CD4-positive, alpha-beta T cell treated with Interleukin-4 for 1 hour (primary cell): ENCODE results near the gene BICRAL.
"Not testable (repeated sequence)": the region's sequence is repeated elsewhere in the genome, so short reads cannot be mapped to it uniquely, and the experiment has no call there.

ENCODE experiments used
- DNase-seq, 2 donors: peaks; one replicate each; pipeline ENCODE4 v3.0.0-alpha.2; 2020 to 2022

The BICRAL gene, protein sequence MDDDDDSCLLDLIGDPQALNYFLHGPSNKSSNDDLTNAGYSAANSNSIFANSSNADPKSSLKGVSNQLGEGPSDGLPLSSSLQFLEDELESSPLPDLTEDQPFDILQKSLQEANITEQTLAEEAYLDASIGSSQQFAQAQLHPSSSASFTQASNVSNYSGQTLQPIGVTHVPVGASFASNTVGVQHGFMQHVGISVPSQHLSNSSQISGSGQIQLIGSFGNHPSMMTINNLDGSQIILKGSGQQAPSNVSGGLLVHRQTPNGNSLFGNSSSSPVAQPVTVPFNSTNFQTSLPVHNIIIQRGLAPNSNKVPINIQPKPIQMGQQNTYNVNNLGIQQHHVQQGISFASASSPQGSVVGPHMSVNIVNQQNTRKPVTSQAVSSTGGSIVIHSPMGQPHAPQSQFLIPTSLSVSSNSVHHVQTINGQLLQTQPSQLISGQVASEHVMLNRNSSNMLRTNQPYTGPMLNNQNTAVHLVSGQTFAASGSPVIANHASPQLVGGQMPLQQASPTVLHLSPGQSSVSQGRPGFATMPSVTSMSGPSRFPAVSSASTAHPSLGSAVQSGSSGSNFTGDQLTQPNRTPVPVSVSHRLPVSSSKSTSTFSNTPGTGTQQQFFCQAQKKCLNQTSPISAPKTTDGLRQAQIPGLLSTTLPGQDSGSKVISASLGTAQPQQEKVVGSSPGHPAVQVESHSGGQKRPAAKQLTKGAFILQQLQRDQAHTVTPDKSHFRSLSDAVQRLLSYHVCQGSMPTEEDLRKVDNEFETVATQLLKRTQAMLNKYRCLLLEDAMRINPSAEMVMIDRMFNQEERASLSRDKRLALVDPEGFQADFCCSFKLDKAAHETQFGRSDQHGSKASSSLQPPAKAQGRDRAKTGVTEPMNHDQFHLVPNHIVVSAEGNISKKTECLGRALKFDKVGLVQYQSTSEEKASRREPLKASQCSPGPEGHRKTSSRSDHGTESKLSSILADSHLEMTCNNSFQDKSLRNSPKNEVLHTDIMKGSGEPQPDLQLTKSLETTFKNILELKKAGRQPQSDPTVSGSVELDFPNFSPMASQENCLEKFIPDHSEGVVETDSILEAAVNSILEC

DNA sequence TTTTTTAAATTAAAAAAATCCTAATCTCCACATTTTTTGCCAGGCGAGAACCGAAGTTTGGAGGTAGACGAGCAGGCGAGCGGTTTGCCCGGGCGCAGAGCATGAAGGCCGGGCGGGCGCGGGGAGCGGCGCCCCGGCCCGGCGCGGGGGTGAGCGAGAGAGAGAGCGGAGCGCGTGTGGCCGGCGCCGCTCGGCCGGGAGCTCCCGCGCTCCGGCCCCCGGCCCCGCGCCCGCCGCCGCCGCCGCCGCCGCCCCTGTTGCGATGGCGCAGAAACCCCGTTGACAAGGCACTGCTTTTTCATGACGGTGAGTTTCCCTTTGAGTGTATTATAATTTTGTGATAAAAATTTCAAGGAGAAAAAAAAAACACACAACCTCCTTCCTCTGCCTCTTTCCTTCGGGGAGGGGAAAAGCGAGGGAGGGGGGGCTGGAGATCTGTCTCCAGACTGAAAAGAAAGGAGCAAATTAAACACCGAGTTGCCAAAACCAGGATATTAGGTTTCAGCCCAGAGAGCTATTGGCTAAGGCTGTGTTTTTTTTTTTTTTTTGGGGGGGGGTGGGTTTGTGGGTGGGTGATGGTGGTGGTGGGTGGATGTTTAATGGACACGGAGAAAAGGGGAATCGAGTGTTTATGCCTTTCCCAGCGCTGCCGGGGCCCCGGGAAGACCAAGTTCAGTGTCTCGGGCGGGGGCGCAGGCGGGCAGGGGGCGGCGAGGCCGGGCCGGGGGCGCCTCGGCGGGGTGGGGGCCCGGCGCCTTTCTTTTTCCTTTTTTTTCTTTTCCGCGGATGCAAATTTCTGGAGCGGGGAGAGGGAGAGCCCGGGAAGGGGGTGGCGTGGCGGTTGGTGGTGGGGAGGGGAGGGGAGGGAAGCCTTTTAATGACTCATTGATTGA, at the start of gene BICRAL:
Gene BICRAL, plus strand, starts transcription at position 257 of the 893 bp plus-strand sequence. CDS start 39,971 bp downstream, outside the sequence.
- DNase-seq, result peak; percentile 76 to 84

DNA sequence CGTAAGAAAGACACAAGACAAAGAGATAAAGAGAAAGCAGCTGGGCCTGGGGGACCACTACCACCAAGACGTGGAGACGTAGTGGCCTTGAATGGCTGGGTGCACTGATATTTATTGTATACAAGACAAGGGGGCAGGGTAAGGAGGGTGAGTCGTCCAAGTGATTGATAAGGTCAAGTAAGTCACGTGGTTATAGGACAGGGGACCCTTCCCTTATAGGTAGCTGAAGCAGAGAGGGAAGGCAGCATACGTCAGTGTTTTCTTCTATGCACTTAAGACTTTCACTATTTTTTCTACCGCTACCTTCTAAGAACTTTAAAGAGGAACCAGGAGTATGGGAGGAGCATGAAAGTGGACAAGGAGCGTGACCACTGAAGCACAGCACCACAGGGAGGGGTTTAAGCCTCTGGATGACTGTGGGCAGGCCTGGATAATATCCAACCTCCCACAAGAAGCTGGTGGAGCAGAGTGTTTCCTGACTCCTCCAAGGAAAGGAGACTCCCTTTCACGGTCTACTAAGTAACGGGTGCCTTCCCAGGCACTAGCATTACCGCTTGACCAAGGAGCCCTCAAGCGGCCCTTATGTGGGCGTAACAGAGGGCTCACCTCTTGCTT, 47.9 kb upstream of the BICRAL start:
- DNase-seq, result not testable (repeated sequence)

DNA sequence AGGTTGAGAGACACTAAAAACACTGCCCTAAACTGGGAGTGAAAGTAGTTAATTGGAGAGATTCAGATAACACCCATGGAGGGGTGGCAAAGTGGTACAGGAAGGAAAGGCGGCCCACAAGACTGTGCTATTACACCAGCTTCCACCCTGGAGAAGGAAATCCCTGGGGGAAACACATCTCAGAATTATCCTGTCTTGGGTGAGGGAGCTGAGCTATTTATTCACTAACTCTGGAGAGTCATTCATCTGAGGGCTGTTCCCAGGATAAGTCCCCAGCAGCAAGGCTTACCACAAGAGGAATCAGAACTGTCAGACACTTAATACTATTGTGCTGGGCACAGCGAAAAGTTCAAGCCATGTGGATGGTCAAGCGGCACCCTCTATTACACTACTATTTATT, 45.9 kb upstream of the BICRAL start:
- DNase-seq, result no peak

DNA sequence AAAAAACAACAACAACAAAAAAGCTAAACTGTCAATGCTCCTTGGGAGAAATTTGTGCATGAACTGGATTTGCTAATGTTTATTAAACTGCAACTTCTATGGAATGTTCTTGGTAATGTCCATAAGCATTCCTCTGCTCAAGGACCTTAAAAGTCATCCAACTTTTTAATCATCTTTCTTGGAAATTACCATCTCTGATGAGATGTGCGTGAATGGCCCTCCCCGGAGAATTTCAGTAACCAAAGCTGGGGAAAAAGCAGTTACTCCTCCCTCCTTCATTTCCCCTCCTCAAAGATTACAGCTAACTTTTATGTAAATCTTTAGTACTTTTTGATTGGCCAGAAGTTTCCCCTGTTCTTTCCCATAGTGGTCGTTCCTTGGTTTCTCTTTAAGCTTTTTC, 41.1 kb upstream of the BICRAL start:
- no peak for DNase-seq

DNA sequence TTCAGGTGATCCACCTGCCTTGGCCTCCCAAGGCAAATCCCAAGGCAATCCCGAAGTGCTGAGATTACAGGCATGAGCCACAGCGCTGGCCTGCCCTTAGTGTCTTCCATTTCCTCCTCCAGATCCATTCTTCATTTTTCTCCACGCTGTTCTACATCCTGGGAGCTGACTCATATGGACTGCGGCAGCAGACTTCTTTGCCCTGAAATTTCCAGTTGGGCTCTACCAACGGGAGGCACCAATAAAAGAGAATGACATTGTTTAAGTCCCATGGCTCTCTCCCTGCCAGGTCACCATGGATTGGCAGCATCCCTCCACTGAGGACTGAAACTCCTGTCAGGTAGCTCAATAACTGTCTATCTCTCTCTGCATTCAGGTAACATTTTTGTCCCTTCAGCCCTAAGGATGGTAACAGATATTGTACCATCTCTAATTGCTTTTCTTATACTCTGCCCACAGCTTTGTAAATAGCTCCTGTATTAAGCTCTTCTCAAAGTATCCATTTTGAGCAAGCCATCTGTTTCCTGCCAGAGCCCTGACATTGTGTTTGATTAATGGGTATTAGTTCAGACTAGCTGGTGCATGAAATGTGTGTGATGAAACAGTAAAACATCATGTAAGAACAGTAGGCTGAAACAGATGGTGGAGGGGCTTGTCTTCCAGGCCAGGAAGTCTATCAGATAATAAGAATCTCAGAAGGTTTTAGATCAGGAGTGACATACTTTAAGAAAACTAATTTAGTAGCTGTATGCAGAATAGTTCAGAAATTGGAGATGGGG, 39.5 kb upstream of the BICRAL start:
- no peak for DNase-seq

DNA sequence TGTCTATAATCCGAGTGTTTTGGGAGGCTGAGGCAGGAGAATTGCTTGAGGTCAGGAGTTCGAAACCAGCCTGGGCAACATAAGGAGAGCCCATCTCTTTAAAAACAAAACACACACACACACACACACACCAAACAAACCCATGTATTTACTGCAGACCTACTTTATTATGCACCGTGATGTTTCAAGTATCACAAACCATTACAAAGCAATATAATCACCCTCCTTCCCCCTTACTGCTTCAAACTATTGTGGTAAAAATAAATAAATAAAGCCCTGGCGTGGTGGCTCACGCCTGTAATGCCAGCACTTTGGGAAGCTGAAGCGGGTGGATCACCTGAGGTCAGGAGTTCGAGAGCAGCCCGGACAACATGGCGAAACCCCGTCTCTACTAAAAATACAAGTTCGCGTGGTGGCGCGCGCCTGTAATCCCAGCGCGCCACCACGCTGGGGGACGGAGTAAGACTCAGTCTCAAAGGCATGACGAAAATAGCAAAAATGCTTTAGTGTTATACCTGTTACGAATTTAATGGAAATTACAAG, 37.4 kb upstream of the BICRAL start:
- no peak for DNase-seq

DNA sequence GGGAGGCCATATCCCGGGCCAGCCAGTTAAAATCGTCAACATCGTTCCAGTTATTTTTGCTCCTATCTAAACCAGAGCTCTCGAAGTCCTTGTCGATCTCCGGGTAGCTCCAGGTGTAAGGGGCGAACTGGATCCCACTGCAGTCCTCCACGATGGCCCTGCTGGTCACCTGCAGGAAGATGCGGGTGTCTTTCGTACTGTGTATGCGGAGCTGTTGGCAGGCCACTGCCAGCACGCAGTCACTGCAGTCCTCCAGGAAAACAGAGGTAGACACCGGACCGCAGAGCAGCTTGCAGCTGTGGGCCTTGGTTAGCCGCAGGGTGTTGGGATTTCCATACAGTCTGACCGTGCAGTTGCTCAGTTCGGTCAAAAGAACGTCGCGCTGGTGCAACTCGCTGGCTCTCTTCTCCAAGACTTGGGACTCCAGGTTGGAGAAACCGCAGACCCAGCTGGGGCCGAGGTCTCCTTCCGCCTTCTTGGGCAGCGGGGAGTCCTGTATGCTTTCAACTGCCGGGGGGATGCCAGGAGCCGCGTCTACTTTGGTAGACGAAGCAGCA, 36.7 kb upstream of the BICRAL start:
- peak; percentile 36 to 42 for DNase-seq

DNA sequence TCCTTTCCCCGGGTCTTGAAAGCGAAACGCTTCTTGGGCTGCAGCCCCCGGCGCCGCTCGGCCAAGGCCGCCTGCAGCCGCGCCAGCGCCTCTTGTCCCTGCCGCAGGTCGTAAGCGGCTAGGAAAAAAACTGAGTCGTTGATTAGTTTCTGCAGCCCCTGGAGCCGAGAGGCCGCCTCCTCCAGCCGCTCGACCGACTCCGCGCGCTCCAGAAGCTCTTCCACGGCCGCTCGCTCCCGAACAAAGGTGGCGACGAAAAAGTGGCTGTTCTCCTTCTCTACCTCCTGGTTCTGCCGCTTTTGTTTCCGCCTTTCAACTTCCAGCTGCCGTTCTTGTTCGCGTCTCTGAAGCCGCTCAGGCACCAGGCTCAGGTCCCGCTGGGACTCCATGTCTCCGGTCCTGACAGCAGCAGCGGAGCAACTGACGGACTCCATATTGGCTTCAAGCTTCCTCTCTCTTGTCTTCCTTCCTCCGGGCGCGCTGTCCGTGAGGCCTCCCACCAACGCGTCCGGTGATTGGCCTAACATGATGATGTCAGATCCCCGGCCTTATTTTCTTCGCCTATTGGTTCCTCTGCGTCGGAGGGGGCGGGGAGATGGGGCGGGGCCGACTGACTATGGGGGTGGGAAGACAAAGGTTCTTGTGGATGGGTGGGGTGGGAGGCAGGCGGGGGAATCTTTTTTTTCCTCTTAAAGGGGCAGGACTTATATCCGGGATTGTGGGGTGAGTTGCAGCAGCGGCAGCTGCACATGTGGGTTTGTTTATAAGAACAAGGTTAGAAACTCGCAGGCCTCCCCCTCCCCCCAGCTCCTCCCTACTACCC, 36.0 kb upstream of the BICRAL start, which contains the start of gene TBCC:
Gene TBCC, minus strand, starts transcription at position 464 of the 823 bp plus-strand sequence. Its CDS starts 30 bp downstream, at position 434.
- peak; percentile 98 for DNase-seq

DNA sequence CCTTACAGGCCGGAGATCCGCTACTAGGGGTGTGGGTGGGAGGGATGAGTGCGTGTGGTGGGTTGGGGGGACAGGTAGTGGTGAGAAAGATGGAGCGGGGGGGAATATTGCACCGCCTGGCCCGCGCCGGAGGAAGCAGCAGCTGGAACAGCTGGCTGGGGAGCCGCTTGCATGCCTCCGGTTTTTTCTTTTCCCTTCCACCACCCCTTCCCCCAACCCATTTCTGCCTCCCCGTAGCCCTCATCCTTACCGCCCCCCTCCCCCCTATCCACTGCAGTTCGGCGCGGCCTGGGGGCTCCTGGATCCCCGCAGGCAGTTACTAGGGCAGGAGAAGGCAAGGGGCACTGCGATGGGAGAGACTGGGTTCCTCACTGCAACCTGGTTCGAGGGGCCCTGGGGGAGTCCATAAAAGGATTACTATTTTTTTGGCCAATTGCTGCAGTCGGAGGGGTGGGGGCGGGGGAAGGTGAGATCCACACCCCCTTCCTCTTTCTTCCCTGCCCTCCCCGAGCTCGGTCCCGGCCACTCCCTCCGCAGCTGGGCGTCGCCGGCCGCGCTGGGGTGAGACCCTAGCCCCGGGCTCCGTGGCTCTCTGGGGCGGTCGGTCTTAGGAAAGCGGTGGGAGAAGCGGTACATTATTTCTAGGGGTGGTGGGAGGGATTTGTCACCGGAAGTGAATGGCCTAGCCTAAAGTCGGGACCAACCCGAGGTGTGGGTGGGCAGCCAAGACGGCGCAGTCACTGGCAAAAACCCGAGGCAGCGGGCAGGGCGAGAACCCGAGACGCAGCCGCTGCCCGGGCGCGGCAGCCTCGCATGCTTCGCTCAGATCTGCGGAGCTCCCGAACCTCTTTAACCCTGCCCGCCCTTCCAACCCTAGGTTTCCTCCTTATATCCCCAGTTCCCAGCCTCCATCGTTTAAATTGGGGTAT, 35.1 kb upstream of the BICRAL start:
- DNase-seq, result peak; percentile 87 to 88

DNA sequence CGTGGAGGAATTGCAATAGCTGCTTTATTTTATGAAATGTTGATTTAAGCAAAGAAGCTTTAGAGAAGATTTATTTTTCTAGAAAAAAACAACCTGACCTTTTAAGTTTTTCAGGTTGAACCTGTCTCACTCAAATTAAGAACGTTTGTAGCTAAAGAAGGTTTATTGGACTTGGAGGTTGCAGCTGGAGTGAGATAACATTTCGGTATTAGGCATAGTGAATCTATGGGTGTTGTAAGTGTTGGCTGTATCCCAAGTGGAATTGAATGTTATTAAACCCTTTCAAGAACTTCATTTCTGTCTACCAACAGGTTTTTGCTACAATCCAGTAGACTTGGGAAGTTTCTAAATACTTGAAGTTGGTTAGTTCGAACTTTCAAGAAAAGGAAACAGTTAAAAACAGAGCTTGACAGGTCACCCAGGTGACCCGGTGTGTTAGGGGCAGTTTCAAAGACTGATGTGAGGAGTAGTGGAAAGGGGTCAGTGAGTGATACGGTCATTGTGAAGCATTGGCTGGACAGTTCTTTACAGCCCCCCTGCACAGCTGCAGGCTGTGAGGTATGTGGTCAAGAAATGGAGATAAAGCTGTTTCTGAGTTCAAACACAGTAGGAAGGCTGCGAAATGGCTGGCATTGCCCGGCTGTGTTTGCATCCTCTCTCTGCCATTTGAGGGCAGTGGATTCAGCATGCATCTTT, 33.5 kb upstream of the BICRAL start:
- DNase-seq, result no peak

DNA sequence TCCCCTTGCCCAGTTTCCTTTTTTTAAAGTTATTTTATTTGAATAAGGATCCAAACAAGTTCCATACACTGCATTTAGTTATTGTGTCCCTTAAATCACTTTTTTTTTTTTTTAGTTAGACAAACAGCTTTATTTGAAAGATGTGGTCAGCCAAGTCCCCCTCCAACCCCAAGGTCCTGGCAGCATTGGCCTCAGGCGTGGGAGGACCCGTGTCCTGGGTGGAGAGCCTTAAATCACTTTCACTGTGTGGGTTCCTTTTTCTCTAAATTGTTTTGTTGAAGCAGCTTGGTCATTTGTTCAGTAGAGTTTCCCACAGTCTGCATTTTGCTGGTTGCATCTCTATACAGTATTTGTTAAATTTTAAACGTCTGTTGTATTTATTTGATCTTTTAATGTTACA, 30.8 kb upstream of the BICRAL start:
- DNase-seq, result no peak

DNA sequence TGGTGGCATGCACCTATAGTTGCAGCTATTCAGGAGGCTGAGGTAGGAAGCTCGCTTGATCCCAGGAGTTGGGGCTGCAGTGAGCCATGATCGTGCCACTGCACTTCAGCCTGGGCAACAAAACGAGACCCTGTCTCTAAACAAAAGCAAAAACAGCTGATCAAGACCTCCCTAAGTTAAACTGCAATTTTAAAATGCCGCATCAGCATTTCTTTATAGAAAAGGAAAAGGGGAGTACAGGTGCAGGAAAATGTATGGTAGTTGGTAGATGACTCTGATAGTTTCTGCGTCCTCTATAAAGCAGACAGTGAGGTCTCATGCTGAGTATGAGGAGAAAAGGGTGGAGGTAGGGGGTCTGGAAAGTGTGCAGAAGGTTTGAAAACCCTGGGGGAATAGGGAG, 27.1 kb upstream of the BICRAL start:
- no peak for DNase-seq

DNA sequence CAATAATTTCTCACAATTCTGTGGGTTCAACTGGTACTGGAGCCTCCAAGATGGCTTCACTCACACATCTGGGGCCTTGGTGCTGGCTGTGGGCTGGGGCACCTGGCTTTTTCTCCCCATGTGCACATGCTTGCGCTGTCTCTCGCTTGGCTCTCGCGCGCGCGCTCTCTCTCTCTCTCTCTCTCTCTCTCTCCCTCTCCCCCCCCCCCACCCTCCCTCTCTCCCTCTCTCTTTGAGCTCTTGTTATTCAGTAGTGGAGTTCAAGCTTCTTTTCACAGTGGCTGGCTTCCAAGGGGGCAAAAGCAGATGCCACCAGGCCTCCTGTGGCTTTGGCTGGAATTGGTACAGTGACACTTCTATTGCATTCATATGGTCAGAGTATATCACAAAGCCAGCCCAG, 25.1 kb upstream of the BICRAL start:
- no peak for DNase-seq

DNA sequence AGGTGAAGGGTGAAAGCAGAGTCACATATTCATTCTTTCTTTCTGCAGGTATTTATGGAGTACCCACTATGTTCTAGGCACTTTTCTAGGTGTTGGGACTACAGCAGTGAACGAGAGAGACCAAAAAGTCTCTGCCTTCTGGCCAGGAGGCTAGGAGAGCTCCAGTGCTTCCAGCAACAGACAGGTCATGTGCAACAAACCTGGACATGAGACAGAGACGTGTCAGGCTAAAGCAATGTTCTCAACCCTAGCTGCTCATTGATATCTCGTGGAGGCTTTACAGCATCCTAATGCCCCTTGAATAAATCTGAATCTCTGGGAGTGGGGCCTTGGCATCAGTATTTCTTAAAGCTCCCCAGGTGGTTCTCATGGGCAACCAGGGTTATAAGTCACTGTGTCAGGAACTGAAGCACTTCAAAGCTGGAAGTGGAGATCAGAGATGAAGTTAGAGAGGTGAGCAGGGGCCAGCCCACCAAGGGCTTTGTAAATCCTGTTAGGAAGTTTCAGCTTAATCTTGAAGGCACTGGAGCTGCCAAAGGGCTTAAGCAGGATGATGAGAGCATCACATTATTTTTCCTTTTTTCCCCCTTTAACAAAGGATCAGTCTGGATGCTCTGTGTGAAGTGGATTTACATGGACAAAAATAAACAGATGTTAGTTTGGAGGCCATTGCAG, 23.0 kb upstream of the BICRAL start:
- DNase-seq, result no peak

DNA sequence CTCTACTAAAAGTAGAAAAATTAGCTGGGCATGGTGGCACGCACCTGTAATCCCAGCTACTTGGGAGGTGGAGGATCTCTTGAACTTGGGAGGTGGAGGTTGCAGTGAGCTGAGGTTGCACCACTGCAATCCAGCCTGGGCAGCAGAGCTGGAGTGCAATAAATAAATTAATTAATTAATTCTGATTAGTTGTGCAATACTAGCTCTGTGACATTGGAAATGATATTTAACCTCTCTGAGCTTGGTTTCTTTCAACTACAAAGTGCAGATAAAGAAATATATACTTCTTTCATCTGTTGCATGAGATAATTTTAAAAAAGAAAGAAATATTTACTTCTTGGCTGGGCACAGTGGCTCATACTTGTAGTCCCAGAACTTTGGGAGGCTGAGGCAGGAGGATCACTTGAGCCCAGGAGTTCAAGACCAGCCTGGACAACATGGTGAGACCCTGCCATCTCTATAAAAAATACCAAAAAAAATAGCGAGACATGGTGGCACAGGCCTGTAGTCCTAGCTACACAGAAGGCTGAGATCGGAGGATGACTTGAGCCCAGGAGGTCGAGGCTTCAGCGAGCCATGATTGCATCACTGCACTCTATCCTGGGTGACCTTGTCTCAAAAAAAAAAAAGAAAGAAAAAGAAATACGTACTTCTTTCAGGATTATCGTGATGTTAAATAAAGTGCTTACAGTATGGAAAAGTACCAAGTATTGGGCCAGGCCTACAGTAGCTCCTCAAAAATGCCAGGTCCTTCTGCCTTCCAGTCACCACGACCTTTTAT, 20.4 kb upstream of the BICRAL start:
- no peak for DNase-seq

DNA sequence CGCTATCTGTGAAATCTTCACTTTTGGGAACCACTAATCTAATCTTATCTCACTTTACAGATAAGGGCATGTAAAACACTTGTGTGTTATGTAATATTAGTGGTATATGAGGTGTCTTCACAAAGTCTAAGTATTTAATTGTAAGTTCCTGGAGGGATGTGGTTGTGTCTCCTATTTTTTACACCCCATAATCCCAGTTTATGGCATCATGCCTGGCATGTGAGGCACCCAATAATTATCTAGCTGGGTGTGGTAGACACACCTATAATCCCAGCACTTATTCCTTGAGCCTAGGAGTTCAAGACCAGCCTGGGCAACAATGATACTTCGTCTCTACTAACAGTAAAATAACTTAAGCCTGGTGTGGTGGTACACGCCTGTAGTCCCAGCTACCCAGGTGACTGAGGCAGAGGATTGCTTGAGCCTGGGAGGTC, 19.4 kb upstream of the BICRAL start:
- no peak for DNase-seq
